ENCODE data around the gene PLXNA4. TPM values are rescaled to one million over a fixed set of nuclear protein-coding genes. Genes with fewer than 3 reads are reported as not detected.

The PLXNA4 gene
- total and polyA plus RNA-seq, 2 donors (not counting 1 experiment from before 2014, with no cell fraction given), result not detected

DNA sequence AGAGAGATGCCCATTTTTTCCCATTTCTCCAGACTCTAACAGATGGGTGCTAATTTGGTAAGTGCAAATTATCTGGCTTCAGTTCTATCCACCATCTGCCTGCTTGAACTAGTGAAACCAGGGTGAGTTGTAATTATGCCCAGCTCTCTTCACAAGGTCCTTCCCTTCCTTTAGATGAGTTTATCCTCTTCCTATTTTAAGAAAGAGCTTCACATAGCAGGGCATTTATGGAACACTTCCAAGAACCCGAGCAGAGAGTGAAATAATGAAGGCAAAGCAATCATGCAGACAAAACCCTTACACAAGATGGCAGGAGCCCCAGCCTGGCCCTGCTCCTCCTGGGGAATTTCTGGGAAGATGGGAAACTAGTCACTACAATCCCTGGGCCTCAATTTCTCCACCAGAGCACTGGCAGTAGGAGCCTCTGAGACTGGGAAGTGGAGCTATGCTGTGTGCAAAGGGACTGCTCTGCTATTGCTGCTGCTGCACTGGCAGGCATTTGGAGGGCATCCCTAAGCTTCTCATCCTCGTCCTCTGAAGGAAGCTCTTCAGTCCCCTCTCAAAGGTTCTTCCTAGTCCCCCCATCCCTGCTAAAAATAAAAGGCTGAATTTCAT lies 33.7 kb upstream of the PLXNA4 start:
- Mint-ChIP-seq H3K27ac (no peak overlapping the region), H3K27me3 (peaks cover 21% of the 10 kb centered on the region), H3K4me1 (peaks cover 10% of the 10 kb centered on the region), H3K9me3 (ENCODE audit: insufficient read depth) (no peaks in the 10 kb centered on the region), H3K4me3 (no peak overlapping the region)
- H2AFZ ChIP-seq (ENCODE audit: insufficient read depth, low read depth, low read length, poor library complexity, severe bottlenecking), result no peak overlapping the region
- intact Hi-C loops (cut with micrococcal nuclease), result no loop called here
- no peaks in the 10 kb centered on the region for H4K20me1 ChIP-seq (ENCODE audit: control insufficient read depth, insufficient read depth, low read length, poor library complexity, severe bottlenecking)
- CTCF ChIA-PET, result no interaction called here
- peaks cover 0 to 2% (median 0%) of the 10 kb centered on the region in 4 experiments for H3K27me3 ChIP-seq (replicated peaks in 1 of 4; ENCODE audit: control extremely low read depth in 1 of 4, control insufficient read depth in 3 of 4, insufficient read depth in 4 of 4, low read length in 3 of 4)
- DNase-seq, result no peak
- H3K9ac ChIP-seq (ENCODE audit: low read length), result no peak overlapping the region
- H3K4me3 ChIP-seq (ENCODE audit: control extremely low read depth in 1 of 5, extremely low read depth in 1 of 5, insufficient read depth in 1 of 5, low read depth in 2 of 5, low read length in 4 of 5), result no peak overlapping the region
- ATAC-seq (ENCODE audit: low read depth), result no peak
- WGBS (ENCODE audit: insufficient coverage), result 75% methylated on average over 1 of the region's 2 CpGs
- H3K9me3 ChIP-seq (ENCODE audit: control extremely low read depth in 1 of 3, control insufficient read depth in 2 of 3, insufficient read depth in 1 of 3, low read length in 2 of 3), result peaks cover 0 to 4% (median 0%) of the 10 kb centered on the region in 3 donors
- H3K27ac ChIP-seq (ENCODE audit: low read length in 2 of 2), result no peak overlapping the region
- H3K36me3 ChIP-seq (replicated peaks in 1 of 2; ENCODE audit: control extremely low read depth in 1 of 2, control insufficient read depth in 1 of 2, extremely low read depth in 1 of 2, insufficient read depth in 2 of 2, low read length in 1 of 2), result no peaks in the 10 kb centered on the region
- H3K4me1 ChIP-seq (ENCODE audit: control insufficient read depth in 2 of 2, insufficient read depth in 2 of 2, low read length in 2 of 2), result peaks cover 4% of the 10 kb centered on the region in 2 donors
- no peak for TF ChIP-seq EZH2 (IDR thresholded peaks at IDR 0.05; ENCODE audit: borderline replicate concordance, insufficient read depth, low read depth, low read length, poor library complexity, severe bottlenecking)
- TF ChIP-seq, protein P1, sequence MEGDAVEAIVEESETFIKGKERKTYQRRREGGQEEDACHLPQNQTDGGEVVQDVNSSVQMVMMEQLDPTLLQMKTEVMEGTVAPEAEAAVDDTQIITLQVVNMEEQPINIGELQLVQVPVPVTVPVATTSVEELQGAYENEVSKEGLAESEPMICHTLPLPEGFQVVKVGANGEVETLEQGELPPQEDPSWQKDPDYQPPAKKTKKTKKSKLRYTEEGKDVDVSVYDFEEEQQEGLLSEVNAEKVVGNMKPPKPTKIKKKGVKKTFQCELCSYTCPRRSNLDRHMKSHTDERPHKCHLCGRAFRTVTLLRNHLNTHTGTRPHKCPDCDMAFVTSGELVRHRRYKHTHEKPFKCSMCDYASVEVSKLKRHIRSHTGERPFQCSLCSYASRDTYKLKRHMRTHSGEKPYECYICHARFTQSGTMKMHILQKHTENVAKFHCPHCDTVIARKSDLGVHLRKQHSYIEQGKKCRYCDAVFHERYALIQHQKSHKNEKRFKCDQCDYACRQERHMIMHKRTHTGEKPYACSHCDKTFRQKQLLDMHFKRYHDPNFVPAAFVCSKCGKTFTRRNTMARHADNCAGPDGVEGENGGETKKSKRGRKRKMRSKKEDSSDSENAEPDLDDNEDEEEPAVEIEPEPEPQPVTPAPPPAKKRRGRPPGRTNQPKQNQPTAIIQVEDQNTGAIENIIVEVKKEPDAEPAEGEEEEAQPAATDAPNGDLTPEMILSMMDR (IDR thresholded peaks at IDR 0.05), result no peak
- POLR2A ChIA-PET, result no interaction called here
- H3K4me2 ChIP-seq (replicated peaks; ENCODE audit: low read depth, low read length, poor library complexity, severe bottlenecking), result no peak overlapping the region
- H3K79me2 ChIP-seq (ENCODE audit: control insufficient read depth, insufficient read depth, low read length), result no peaks in the 10 kb centered on the region

DNA sequence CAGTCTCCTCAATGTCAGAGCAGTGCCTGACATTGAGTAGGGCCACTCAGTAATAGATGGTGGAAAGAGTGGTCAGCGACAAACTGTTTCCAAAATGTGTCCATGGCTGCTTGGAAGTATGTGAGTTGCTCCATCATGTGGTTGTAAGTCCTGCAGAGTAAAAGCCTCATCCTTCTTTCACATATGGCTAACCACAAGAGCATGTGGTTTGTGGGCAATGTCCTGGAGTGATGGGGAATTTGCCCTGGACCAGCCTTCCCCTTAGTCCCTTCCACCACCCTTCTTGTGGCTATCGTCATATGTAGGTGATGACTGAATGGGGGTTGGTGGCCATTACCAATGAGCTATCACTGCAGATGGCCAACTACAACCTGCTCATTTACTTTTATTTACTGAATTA lies 33.0 kb upstream of the PLXNA4 start:
- ATAC-seq (ENCODE audit: low read depth) (no peak), DNase-seq (no peak)
- Histone ChIP-seq H3K27ac (ENCODE audit: low read length in 2 of 2) (no peak overlapping the region), H3K9me3 (ENCODE audit: control extremely low read depth in 1 of 3, control insufficient read depth in 2 of 3, insufficient read depth in 1 of 3, low read length in 2 of 3) (peaks cover 0 to 4% (median 0%) of the 10 kb centered on the region in 3 donors), H3K27me3 (replicated peaks in 1 of 4; ENCODE audit: control extremely low read depth in 1 of 4, control insufficient read depth in 3 of 4, insufficient read depth in 4 of 4, low read length in 3 of 4) (peaks cover 0 to 2% (median 0%) of the 10 kb centered on the region in 4 experiments), H3K36me3 (replicated peaks in 1 of 2; ENCODE audit: control extremely low read depth in 1 of 2, control insufficient read depth in 1 of 2, extremely low read depth in 1 of 2, insufficient read depth in 2 of 2, low read length in 1 of 2) (no peaks in the 10 kb centered on the region), H2AFZ (ENCODE audit: insufficient read depth, low read depth, low read length, poor library complexity, severe bottlenecking) (no peak overlapping the region), H3K4me3 (ENCODE audit: control extremely low read depth in 1 of 5, extremely low read depth in 1 of 5, insufficient read depth in 1 of 5, low read depth in 2 of 5, low read length in 4 of 5) (no peak overlapping the region), H3K9ac (ENCODE audit: low read length) (no peak overlapping the region), H4K20me1 (ENCODE audit: control insufficient read depth, insufficient read depth, low read length, poor library complexity, severe bottlenecking) (no peaks in the 10 kb centered on the region), H3K4me2 (replicated peaks; ENCODE audit: low read depth, low read length, poor library complexity, severe bottlenecking) (no peak overlapping the region), H3K4me1 (ENCODE audit: control insufficient read depth in 2 of 2, insufficient read depth in 2 of 2, low read length in 2 of 2) (peaks cover 0 to under 1% of the 10 kb centered on the region in 2 donors), H3K79me2 (ENCODE audit: control insufficient read depth, insufficient read depth, low read length) (no peaks in the 10 kb centered on the region)
- Mint-ChIP-seq H3K4me3 (no peak overlapping the region), H3K9me3 (ENCODE audit: insufficient read depth) (no peaks in the 10 kb centered on the region), H3K4me1 (peaks cover 2% of the 10 kb centered on the region), H3K27ac (no peak overlapping the region), H3K27me3 (peaks cover 14% of the 10 kb centered on the region)
- ChIA-PET POLR2A (no interaction called here), CTCF (no interaction called here)
- intact Hi-C loops (cut with micrococcal nuclease), result no loop called here
- no peak for TF ChIP-seq EZH2 (IDR thresholded peaks at IDR 0.05; ENCODE audit: borderline replicate concordance, insufficient read depth, low read depth, low read length, poor library complexity, severe bottlenecking)
- TF ChIP-seq, protein P1 (IDR thresholded peaks at IDR 0.05), result no peak
- 100% methylated on average over 1 of the region's 2 CpGs for WGBS (ENCODE audit: insufficient coverage)

All from B cell (primary cell).